GM10266 (cell line): ENCODE results near the gene UTF1.

ENCODE experiments used
- DNase-seq: peaks from one replicate; pipeline ENCODE4 v3.0.0; 2012; ENCODE audit errors: extremely low spot score
- CTCF ChIP-seq: IDR thresholded peaks from 2 replicates; pipeline ENCODE4 v1.5.1; 2012; ENCODE audit warnings: mild to moderate bottlenecking, low read depth; ENCODE audit not compliant: control insufficient read depth, insufficient read depth; ENCODE audit errors: missing control alignments

Gene UTF1

GRCh38 chr10:133249094-133249780 is 19.2 kb downstream of the UTF1 start:
- DNase-seq: no peak
- no peak for TF ChIP-seq CTCF

- TF ChIP-seq CTCF: no peak
- DNase-seq: no peak
Observed at GRCh38 chr10:133249975-133250754, 20.1 kb downstream of the UTF1 start.

DNA sequence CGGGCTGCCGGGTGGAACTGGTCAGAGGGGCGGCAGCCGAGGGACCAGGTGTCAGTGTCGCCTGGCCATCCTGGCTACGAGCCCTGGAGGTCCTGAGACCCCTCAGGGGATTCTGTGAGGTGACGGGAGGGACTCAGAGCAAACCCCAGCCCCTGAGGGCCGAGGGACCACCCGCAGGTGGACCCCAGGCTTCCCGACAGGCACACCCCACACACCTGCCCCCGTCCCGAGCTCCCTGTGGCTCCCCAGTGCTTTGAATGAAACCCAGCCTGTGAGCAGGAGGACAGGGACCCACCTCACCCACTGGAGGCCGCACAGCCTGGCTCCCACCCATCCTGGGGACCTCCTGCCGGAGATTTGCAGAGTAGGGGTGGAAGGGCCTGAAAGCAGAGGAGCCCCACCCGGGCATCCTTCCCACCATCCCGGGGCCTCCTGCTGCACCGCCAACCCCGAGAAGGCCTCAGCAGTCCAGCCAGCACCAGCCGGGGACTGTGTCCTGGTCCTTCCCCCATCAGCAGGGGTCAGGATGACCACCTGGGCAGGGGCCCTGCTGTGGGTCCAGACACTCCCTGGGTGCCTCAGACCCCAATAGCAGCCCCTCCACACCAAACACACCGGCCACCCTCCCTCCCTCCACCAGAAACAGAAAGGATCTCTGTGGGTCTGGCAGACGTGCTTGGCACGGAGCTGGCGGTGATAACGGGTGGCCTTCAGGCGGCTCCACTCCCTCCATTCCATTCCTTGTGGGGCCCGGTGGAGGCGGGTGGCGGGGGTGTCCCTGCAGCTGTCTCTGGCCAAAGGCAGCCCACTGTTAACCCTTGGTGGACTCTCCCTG is 21.6 kb downstream of the UTF1 start:
- no peak for DNase-seq
- TF ChIP-seq CTCF: no peak

GRCh38 chr10:133252223-133252552 is 22.2 kb downstream of the UTF1 start:
- DNase-seq: no peak
- no peak for TF ChIP-seq CTCF

DNA sequence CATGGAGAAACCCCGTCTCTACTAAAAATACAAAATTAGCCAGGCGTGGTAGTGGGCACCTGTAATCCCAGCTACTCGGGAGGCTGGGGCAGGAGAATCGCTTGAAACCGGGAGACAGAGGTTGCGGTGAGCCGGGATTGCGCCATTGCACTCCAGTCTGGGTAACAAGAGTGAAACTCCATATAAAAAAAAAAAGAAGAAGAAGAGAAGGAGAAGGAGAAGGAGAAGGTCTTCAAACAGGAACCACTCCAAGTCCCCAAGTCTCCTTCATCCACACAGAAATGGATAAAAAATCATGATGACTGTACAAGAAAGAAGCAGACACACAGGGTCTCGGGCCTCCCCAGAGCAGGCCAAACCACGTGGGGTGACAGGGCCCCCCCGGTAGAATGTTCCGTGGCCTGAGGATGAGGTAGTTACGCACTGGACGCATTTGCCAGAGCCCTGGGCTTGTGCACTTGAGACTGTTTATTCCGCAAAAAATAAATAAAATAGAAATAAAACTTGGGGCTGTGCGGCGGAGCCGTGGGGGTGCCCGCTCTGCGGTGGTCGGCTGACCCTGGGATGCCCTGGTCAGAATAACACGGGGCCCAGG is 23.4 kb downstream of the UTF1 start:
- DNase-seq: no peak
- no peak for TF ChIP-seq CTCF

- no peak for TF ChIP-seq CTCF
- DNase-seq: no peak
Observed at GRCh38 chr10:133254421-133255120, 24.6 kb downstream of the UTF1 start.
